HG03457 (cell line): ENCODE data around the gene CUTA.
"Not testable (repeated sequence)": the region's sequence is repeated elsewhere in the genome, so short reads cannot be mapped to it uniquely, and the experiment has no call there.

Experiments used
- ATAC-seq: cut with Tn5 transposase; IDR thresholded peaks from one replicate; pipeline ENCODE4 v1.9.1; 2021; ENCODE audit warnings: moderate number of reproducible peaks; ENCODE audit not compliant: unreplicated experiment

The CUTA gene

GRCh38 chr6:33373960-33374910, 43.7 kb downstream of the CUTA start:
- no peak for ATAC-seq

GRCh38 chr6:33372526-33373123, 45.3 kb downstream of the CUTA start:
- ATAC-seq: no peak

DNA sequence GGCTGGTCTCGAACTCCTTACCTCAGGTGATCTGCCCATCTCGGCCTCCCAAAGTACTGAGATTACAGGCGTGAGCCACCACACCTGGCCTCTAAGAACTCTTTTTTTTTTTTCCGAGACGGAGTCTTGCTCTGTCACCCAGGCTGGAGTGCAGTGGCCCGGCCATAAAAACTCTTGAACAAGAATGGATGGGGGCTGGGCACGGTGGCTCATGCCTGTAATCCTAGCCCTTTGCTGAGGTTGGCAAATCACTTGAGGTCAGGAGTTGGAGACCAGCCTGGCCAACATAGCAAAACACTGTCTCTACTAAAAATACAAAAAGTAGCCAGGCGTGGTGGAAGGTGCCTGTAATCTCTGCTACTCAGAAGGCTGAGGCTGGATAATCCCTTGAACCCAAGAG, 46.0 kb downstream of the CUTA start:
- ATAC-seq: not testable (repeated sequence)

DNA sequence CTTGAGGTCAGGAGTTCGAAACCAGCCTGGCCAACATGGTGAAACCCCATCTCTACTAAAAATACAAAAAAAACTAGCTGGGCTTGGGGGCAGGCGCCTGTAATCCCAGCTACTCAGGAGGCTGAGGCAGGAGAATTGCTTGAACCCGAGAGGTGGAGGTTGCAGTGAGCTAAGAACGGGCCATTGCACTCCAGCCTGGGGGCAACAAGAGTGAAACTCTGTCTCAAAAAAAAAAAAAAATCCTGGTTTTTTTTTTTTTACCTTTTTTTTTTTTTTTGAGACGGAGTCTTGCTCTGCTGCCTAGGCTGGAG, 50.2 kb downstream of the CUTA start:
- not testable (repeated sequence) for ATAC-seq

DNA sequence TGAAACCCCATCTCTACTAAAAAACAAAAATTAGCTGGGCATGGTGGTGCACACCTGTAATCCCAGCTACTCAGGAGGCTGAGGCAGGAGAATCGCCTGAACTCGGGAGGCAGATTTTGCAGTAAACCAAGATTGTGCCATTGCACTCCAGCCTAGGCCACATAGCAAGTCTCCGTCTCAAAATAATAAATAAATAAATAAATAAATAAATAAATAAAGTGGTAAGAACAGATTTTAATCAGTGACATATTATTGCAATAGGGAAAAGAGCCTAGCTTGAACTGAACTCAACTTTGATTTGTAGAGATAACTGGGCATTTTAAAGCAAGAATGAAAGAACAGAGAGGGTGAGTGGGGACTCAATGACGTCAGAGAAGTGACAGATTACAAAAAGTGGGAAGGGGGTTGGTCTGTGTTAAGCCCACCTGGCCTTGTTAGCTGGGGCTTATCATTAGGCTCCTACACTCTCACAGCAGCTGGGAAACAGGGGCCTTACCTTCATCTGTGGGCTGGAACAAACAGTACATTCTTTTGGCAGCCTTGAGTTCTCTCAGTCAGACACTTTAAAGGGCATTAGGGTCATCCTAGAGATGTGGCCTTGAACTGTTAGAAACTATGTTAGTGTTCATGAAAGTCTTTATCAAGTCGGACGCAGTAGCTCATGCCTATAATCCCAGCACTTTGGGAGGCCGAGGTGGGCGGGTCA, 50.7 kb downstream of the CUTA start:
- ATAC-seq: no peak
